Left renal pelvis (tissue), 4 donors: Measurements from ENCODE around the gene SCARB1. TPM values are rescaled to one million over a fixed set of nuclear protein-coding genes. Genes with fewer than 3 reads are reported as not detected.
A peak's percentile ranks its signal among the peaks of the same experiment; 100 is the strongest.

Experiments used
- DNase-seq, 4 donors: peaks; one replicate each; pipeline ENCODE4 v3.0.0-alpha.2; 2013; ENCODE audit warnings: low read depth in 4 of 4, low spot score in 3 of 4
- polyA plus RNA-seq, 4 donors: library from polyadenylated mRNA; unstranded; fragments of 120-200 nt; gene quantifications; one replicate each; pipeline ENCODE4 v1.2.1, GENCODE V29; 2013; ENCODE audit not compliant: insufficient read length in 4 of 4

Gene SCARB1
- polyA plus RNA-seq, 4 donors = 18.0 to 32.0 (median 22.4) TPM

- DNase-seq = no peak
Observed at GRCh38 chr12:124844411-124845397, 19.0 kb downstream of the SCARB1 start.

GRCh38 chr12:124842800-124843510, 20.7 kb downstream of the SCARB1 start:
- DNase-seq = no peak

GRCh38 chr12:124842073-124842749, 21.5 kb downstream of the SCARB1 start:
- no peak for DNase-seq

GRCh38 chr12:124841558-124841945, 22.1 kb downstream of the SCARB1 start:
- no peak for DNase-seq

- peak in 2 of 4 donors; percentile 14 to 36 for DNase-seq
Observed at GRCh38 chr12:124837958-124838803, 25.5 kb downstream of the SCARB1 start.

GRCh38 chr12:124837249-124837897, 26.3 kb downstream of the SCARB1 start:
- no peak for DNase-seq

GRCh38 chr12:124836759-124837158, 26.9 kb downstream of the SCARB1 start:
- DNase-seq = no peak

- DNase-seq = no peak
Observed at GRCh38 chr12:124835656-124836410, 27.8 kb downstream of the SCARB1 start.

GRCh38 chr12:124834822-124835221, 28.8 kb downstream of the SCARB1 start:
- no peak for DNase-seq

GRCh38 chr12:124833693-124834122, 30.0 kb downstream of the SCARB1 start:
- DNase-seq = no peak

- DNase-seq = no peak
Observed at GRCh38 chr12:124832856-124833255, 30.8 kb downstream of the SCARB1 start.

GRCh38 chr12:124831590-124831989, 32.1 kb downstream of the SCARB1 start:
- DNase-seq = no peak

- DNase-seq = no peak
Observed at GRCh38 chr12:124830306-124830705, 33.4 kb downstream of the SCARB1 start.

- DNase-seq = no peak
Observed at GRCh38 chr12:124829708-124830304, 33.9 kb downstream of the SCARB1 start.

GRCh38 chr12:124829008-124829707, 34.5 kb downstream of the SCARB1 start:
- DNase-seq = no peak

- DNase-seq = peak in 2 of 4 donors; percentile 24 to 50
Observed at GRCh38 chr12:124828264-124829007, 35.2 kb downstream of the SCARB1 start.

- no peak for DNase-seq
Observed at GRCh38 chr12:124827588-124828184, 36.0 kb downstream of the SCARB1 start.
